GM18870 (cell line): Measurements from ENCODE around the gene LRFN2.

Experiments
- ATAC-seq: cut with Tn5 transposase; IDR thresholded peaks from one replicate; pipeline ENCODE4 v1.9.1; 2021; ENCODE audit warnings: moderate library complexity; ENCODE audit not compliant: unreplicated experiment

Gene LRFN2

GRCh38 chr6:40520678-40521077, 66.5 kb downstream of the LRFN2 start:
- no peak for ATAC-seq

- ATAC-seq, result no peak
These were observed 67.1 kb downstream of the LRFN2 start for GRCh38 chr6:40520084-40520483.

- ATAC-seq, result no peak
These were observed 69.5 kb downstream of the LRFN2 start for GRCh38 chr6:40517654-40518053.

GRCh38 chr6:40516429-40516828, 70.7 kb downstream of the LRFN2 start:
- no peak for ATAC-seq

GRCh38 chr6:40512340-40512739, 74.8 kb downstream of the LRFN2 start:
- no peak for ATAC-seq

GRCh38 chr6:40511884-40512283, 75.3 kb downstream of the LRFN2 start:
- no peak for ATAC-seq

GRCh38 chr6:40510442-40510841, 76.7 kb downstream of the LRFN2 start:
- ATAC-seq, result no peak

- ATAC-seq, result no peak
These were observed 77.4 kb downstream of the LRFN2 start for GRCh38 chr6:40509716-40510260.

- no peak for ATAC-seq
These were observed 78.1 kb downstream of the LRFN2 start for GRCh38 chr6:40509086-40509485.

GRCh38 chr6:40506954-40507353, 80.2 kb downstream of the LRFN2 start:
- ATAC-seq, result no peak

- ATAC-seq, result no peak
These were observed 81.9 kb downstream of the LRFN2 start for GRCh38 chr6:40505191-40505810.

GRCh38 chr6:40504274-40504673, 82.9 kb downstream of the LRFN2 start:
- no peak for ATAC-seq

GRCh38 chr6:40500227-40500626, 86.9 kb downstream of the LRFN2 start:
- ATAC-seq, result no peak

GRCh38 chr6:40499215-40499614, 87.9 kb downstream of the LRFN2 start:
- ATAC-seq, result no peak

GRCh38 chr6:40498148-40498547, 89.0 kb downstream of the LRFN2 start:
- ATAC-seq, result no peak

- no peak for ATAC-seq
These were observed 95.0 kb downstream of the LRFN2 start for GRCh38 chr6:40492187-40492586.

- no peak for ATAC-seq
These were observed 96.7 kb downstream of the LRFN2 start for GRCh38 chr6:40490508-40490907.

GRCh38 chr6:40489798-40490197, 97.4 kb downstream of the LRFN2 start:
- ATAC-seq, result no peak

- ATAC-seq, result no peak
These were observed 100.6 kb downstream of the LRFN2 start for GRCh38 chr6:40486576-40486975.

- no peak for ATAC-seq
These were observed 101.4 kb downstream of the LRFN2 start for GRCh38 chr6:40485795-40486194.

- ATAC-seq, result no peak
These were observed 101.9 kb downstream of the LRFN2 start for GRCh38 chr6:40485300-40485699.

- no peak for ATAC-seq
These were observed 103.1 kb downstream of the LRFN2 start for GRCh38 chr6:40484066-40484465.

- ATAC-seq, result no peak
These were observed 104.6 kb downstream of the LRFN2 start for GRCh38 chr6:40482532-40482931.
